Transverse colon (tissue), 4 donors: ENCODE measurements around the gene GLYR1. TPM values are rescaled to one million over a fixed set of nuclear protein-coding genes. Genes with fewer than 3 reads are reported as not detected.

ENCODE experiments used
- DNase-seq: peaks from one replicate; pipeline ENCODE4 v3.0.0-alpha.2; 2019
- H3K27ac ChIP-seq, 4 donors: fragments of 200-600 bp; sonication (generic); 2 replicates each; pipeline ENCODE4 v1.5.1; 2016 to 2018; ENCODE audit warnings: inconsistent platforms in 4 of 4
- H3K27me3 ChIP-seq: fragments of 200-600 bp; sonication (generic); 2 replicates; pipeline ENCODE4 v1.5.1; 2017; ENCODE audit warnings: inconsistent platforms
- H3K36me3 ChIP-seq, 4 donors: fragments of 200-600 bp; sonication (generic); 2 replicates each; pipeline ENCODE4 v1.5.1; 2017 to 2019; ENCODE audit warnings: inconsistent platforms in 4 of 4
- H3K4me1 ChIP-seq, 4 donors: fragments of 200-600 bp; sonication (generic); 2 replicates each; pipeline ENCODE4 v1.5.1; 2017 to 2020; ENCODE audit warnings: inconsistent platforms in 4 of 4
- H3K4me3 ChIP-seq, 4 donors: fragments of 200-600 bp; sonication (generic); 1 replicate in 1 of 4; 2 replicates in 3 of 4; pipeline versions ENCODE4 v1.5.1 to v1.6.1; 2017 to 2019; ENCODE audit warnings: inconsistent platforms in 4 of 4
- H3K9me3 ChIP-seq, 2 donors: fragments of 200-600 bp; sonication (generic); 2 replicates each; pipeline ENCODE4 v1.5.1; 2017 to 2019; ENCODE audit warnings: inconsistent platforms in 2 of 2
- EP300 ChIP-seq: sonication (generic); formaldehyde crosslinking; IDR thresholded peaks from one replicate; pipeline ENCODE4 v1.6.1; 2017; ENCODE audit warnings: antibody characterized with exemption, low read depth
- POLR2A ChIP-seq: fragments of 450-650 bp; IDR thresholded peaks from one replicate; pipeline ENCODE4 v1.6.1; 2016; ENCODE audit warnings: antibody characterized with exemption, mild to moderate bottlenecking, moderate library complexity
- POLR2AphosphoS5 ChIP-seq, 3 donors: sonication (generic); formaldehyde crosslinking; IDR thresholded peaks; one replicate each; pipeline ENCODE4 v1.6.1; 2016; ENCODE audit warnings: antibody characterized with exemption in 3 of 3
- WGBS, 2 donors: methylation state at CpG; one replicate each; pipeline ENCODE4 v1.1.5; 2018; ENCODE audit warnings: low coverage in 1 of 2; 5-methylcytosine and 5-hydroxymethylcytosine counted together
- in situ Hi-C, 4 donors: fragments of 200-750 bp; cut with MboI; loops; one replicate each; pipeline versions ENCODE4 v1.15.0 to v1.15.1; 2017; ENCODE audit warnings: low sequenced_read_pairs in 3 of 4, low pct_ligation_motif_present in 1 of 4, low pct_unique_long_range_greater_than_20kb in 1 of 4
- intact Hi-C: fragments of 100-400 bp; cut with DNase I; formaldehyde crosslinking; loops from one replicate; pipeline ENCODE4 v1.15.1; 2023; ENCODE audit warnings: low total_unique reads
- total RNA-seq, 4 donors: library from RNA; depleted of rRNA; stranded (reverse); fragments of >200 nt; gene quantifications; one replicate each; pipeline ENCODE4 v1.1.0, GENCODE V29; 2016
- TF ChIP-seq, protein P1 (sequence below), 5 experiments: fragments of 200-600 bp in 3 of 5; fragments of 450-650 bp in 2 of 5; sonication (generic) in 3 of 5; IDR thresholded peaks; 1 replicate in 2 of 5; 2 replicates in 3 of 5; pipeline ENCODE4 v1.5.1; 2016 to 2017; ENCODE audit warnings: antibody characterized with exemption in 5 of 5, inconsistent platforms in 3 of 5, mild to moderate bottlenecking in 2 of 5, moderate library complexity in 1 of 5

The GLYR1 gene
- total RNA-seq, 4 donors from 2014 or later = 50.2 to 88.4 (median 74.0) TPM

DNA sequence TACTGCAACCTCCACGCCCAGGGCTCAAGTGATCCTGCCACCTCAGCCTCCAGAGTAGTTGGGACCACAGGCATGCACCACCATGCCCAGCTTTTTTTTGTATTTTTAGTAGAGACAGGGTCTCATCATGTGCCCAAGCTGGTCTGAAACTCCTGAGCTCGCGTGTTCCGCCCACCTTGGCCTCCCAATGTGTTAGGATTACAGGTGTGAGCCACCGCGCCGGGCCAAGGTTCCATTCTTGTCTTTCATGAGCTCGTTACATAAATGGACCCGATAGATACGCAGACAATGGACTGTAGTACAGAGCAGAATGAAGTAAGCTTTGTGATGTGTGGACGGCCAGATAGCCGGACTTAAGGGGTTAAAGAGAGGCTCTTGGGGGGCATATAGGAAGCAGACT lies 19.5 kb upstream of the GLYR1 start:
- in situ Hi-C loops (no loop called here), intact Hi-C loops (no loop called here)
- TF ChIP-seq POLR2AphosphoS5 (IDR thresholded peaks at IDR 0.05) (no peak), POLR2A (no peak), EP300 (no peak)
- TF ChIP-seq, protein P1, sequence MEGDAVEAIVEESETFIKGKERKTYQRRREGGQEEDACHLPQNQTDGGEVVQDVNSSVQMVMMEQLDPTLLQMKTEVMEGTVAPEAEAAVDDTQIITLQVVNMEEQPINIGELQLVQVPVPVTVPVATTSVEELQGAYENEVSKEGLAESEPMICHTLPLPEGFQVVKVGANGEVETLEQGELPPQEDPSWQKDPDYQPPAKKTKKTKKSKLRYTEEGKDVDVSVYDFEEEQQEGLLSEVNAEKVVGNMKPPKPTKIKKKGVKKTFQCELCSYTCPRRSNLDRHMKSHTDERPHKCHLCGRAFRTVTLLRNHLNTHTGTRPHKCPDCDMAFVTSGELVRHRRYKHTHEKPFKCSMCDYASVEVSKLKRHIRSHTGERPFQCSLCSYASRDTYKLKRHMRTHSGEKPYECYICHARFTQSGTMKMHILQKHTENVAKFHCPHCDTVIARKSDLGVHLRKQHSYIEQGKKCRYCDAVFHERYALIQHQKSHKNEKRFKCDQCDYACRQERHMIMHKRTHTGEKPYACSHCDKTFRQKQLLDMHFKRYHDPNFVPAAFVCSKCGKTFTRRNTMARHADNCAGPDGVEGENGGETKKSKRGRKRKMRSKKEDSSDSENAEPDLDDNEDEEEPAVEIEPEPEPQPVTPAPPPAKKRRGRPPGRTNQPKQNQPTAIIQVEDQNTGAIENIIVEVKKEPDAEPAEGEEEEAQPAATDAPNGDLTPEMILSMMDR (IDR thresholded peaks at IDR 0.05) = no peak
- Histone ChIP-seq H3K27me3 (no peaks in the 10 kb centered on the region), H3K4me3 (no peak overlapping the region), H3K4me1 (peaks cover 0 to 6% (median 0%) of the 10 kb centered on the region in 4 donors), H3K27ac (no peak overlapping the region), H3K36me3 (peaks cover 0 to 16% (median 2%) of the 10 kb centered on the region in 4 donors), H3K9me3 (no peaks in the 10 kb centered on the region)
- 96 to 97% methylated on average over 5 to 12 of the region's 12 CpGs for WGBS, 2 donors
- DNase-seq = no peak

DNA sequence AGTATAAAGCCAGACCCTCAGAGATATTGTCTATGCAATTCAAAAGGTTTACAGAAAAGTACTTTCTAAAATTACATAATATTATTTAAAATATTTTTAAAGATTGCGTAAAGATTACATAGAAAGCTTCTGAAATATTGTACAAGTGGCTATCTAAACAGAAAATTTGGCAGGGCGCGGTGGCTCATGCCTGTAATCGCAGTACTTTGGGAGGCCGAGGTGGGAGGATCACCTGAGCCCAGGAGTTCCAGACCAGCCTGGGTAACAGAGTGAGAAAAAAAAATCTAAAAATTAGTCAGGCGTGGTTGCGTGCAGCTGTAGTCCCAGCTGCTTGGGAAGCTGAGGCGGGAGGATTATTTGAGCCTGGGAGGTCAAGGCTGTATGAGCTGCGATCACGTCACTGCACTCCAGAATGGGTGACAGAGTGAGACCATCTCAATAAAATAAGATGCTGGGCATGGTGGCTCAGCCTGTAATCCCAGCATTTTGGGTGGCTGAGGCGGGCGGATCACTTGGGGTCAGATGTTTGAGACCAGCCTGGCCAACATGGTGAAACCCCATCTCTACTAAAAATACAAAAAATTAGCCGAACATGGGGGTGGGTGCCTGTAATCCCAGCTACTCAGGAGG lies 18.3 kb upstream of the GLYR1 start:
- no peak overlapping the region for H3K4me3 ChIP-seq
- intact Hi-C loops (no loop called here), in situ Hi-C loops (no loop called here)
- 95 to 98% methylated on average over 13 of the region's 13 CpGs for WGBS, 2 donors
- H3K27ac ChIP-seq = no peak overlapping the region
- no peak for DNase-seq
- no peaks in the 10 kb centered on the region for H3K9me3 ChIP-seq
- peaks cover 0 to 6% (median 0%) of the 10 kb centered on the region in 4 donors for H3K4me1 ChIP-seq
- no peaks in the 10 kb centered on the region for H3K27me3 ChIP-seq
- no peak for TF ChIP-seq POLR2A
- TF ChIP-seq EP300 = no peak
- no peak for TF ChIP-seq POLR2AphosphoS5 (IDR thresholded peaks at IDR 0.05)
- TF ChIP-seq, protein P1 (IDR thresholded peaks at IDR 0.05) = no peak
- H3K36me3 ChIP-seq = peaks cover 0 to 18% (median 4%) of the 10 kb centered on the region in 4 donors

DNA sequence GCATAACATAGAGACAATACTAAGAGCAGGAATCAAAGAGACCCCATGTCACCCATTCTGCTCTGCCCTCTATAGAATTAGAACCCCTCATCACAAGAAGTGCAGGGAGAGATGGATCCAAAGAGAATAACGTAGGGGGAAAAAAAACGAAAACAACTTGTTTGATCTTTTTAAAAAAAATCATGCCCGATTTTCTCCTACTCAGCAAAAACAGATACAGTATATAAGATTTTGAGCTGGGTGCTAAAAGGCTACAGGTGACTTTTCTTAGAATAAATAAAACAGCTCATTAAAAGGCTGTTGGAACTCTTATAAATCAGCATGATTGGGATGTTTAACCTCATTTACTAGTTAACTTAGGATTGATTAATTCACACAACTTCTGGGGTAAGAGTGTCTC lies 17.6 kb upstream of the GLYR1 start:
- in situ Hi-C loops = no loop called here
- Histone ChIP-seq H3K27me3 (no peaks in the 10 kb centered on the region), H3K4me1 (peaks cover 0 to 6% (median 0%) of the 10 kb centered on the region in 4 donors), H3K36me3 (peaks cover 0 to 22% (median 8%) of the 10 kb centered on the region in 4 donors), H3K4me3 (no peak overlapping the region), H3K9me3 (no peaks in the 10 kb centered on the region), H3K27ac (no peak overlapping the region)
- TF ChIP-seq POLR2A (no peak), EP300 (no peak), POLR2AphosphoS5 (IDR thresholded peaks at IDR 0.05) (no peak)
- TF ChIP-seq, protein P1 (IDR thresholded peaks at IDR 0.05) = no peak
- intact Hi-C loops = no loop called here
- no peak for DNase-seq
- 84 to 85% methylated on average over 3 of the region's 3 CpGs for WGBS, 2 donors

DNA sequence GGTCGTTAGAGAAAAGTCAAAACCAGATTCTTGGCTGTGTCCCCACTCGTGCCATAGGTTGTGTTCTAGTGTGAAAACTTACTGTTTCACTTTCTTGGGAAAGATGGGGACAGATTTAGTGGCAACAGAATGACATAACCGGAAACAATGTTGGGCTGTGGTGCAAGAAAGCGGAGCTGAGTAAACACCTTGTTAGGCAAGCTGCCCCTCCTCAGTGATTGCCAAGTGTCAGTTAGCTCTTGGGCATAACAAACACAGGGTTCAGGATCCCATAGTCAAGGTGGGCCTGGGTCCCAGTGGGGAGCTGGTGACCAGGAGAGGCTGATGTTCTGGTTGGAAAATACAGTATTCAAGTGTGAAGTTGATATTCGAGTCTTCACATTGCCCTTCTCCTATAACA lies 15.6 kb upstream of the GLYR1 start:
- TF ChIP-seq POLR2A (no peak), POLR2AphosphoS5 (IDR thresholded peaks at IDR 0.05) (no peak), EP300 (no peak)
- TF ChIP-seq, protein P1 (IDR thresholded peaks at IDR 0.05) = no peak
- H3K4me3 ChIP-seq = no peak overlapping the region
- H3K9me3 ChIP-seq = no peaks in the 10 kb centered on the region
- 50 to 57% methylated on average over 3 to 5 of the region's 5 CpGs for WGBS, 2 donors
- H3K36me3 ChIP-seq = peaks cover 0 to 33% (median 17%) of the 10 kb centered on the region in 4 donors
- in situ Hi-C loops = no loop called here
- DNase-seq = no peak
- no peak overlapping the region for H3K27ac ChIP-seq
- H3K4me1 ChIP-seq = peaks cover 0 to 6% (median 0%) of the 10 kb centered on the region in 4 donors
- intact Hi-C loops = no loop called here
- no peaks in the 10 kb centered on the region for H3K27me3 ChIP-seq
